Articular chondrocyte of knee joint (primary cell): ENCODE results near the gene YTHDC2. TPM values are rescaled to one million over a fixed set of nuclear protein-coding genes. Genes with fewer than 3 reads are reported as not detected.

Experiments
- small RNA-seq: library from RNA; depleted of rRNA; stranded (forward); fragments of <200 nt; gene quantifications from one replicate; pipeline ENCODE3, GENCODE V24; 2012
- total RNA-seq: library from RNA; depleted of rRNA; stranded (reverse); fragments of >200 nt; gene quantifications from 2 replicates; pipeline ENCODE4 v1.2.3, GENCODE V29; 2012

YTHDC2 gene
- 29.2 and 38.5 TPM in 2 replicates for total RNA-seq

GRCh38 chr5:113513384-113514288 is at the start of gene YTHDC2:
YTHDC2 (plus strand) TSS chr5:113513694; CDS start chr5:113513896, 202 bp downstream.

GRCh38 chr5:113487781-113488644 is 25.5 kb upstream of the YTHDC2 start, which contains the start of gene MCC:
MCC (minus strand) TSS chr5:113488453.

Small RNAs within 50 kb of the gene (small RNA-seq; reads per million reads assigned to genes)
- gene RNU4ATAC13P, result not detected

Other genes starting within 250 kb of the YTHDC2 start
- gene TSSK1B, start 78.7 kb upstream of the YTHDC2 start, total RNA-seq, result 0.43 and 0.52 TPM in 2 replicates
- gene MCC, start 25.2 kb upstream of the YTHDC2 start, total RNA-seq, result 39.5 and 43.6 TPM in 2 replicates